ENCODE measurements around the gene MGARP.
"Not testable (repeated sequence)": the region's sequence is repeated elsewhere in the genome, so short reads cannot be mapped to it uniquely, and the experiment has no call there.

The MGARP gene

GRCh38 chr4:139279760-139280620 is at the start of gene MGARP:
Gene MGARP (minus strand): TSS chr4:139280225. CDS start chr4:139280158, 67 bp downstream.
- peak; percentile 31 for DNase-seq

GRCh38 chr4:139329665-139330200 is 49.7 kb upstream of the MGARP start:
- DNase-seq, result no peak

- no peak for DNase-seq
Measured at GRCh38 chr4:139324620-139325019, 44.6 kb upstream of the MGARP start.

- DNase-seq, result not testable (repeated sequence)
Measured at GRCh38 chr4:139322541-139322940, 42.5 kb upstream of the MGARP start.

GRCh38 chr4:139322070-139322469 is 42.0 kb upstream of the MGARP start:
- DNase-seq, result not testable (repeated sequence)

- no peak for DNase-seq
Measured at GRCh38 chr4:139319571-139319970, 39.5 kb upstream of the MGARP start.

- DNase-seq, result no peak
Measured at GRCh38 chr4:139317635-139318034, 37.6 kb upstream of the MGARP start.

- no peak for DNase-seq
Measured at GRCh38 chr4:139316733-139317132, 36.7 kb upstream of the MGARP start.

GRCh38 chr4:139315221-139315675 is 35.2 kb upstream of the MGARP start:
- DNase-seq, result no peak

- DNase-seq, result no peak
Measured at GRCh38 chr4:139314047-139314800, 34.2 kb upstream of the MGARP start.

- not testable (repeated sequence) for DNase-seq
Measured at GRCh38 chr4:139313414-139313813, 33.4 kb upstream of the MGARP start.

GRCh38 chr4:139312552-139313332 is 32.7 kb upstream of the MGARP start:
- no peak for DNase-seq

- no peak for DNase-seq
Measured at GRCh38 chr4:139311909-139312308, 31.9 kb upstream of the MGARP start.

- no peak for DNase-seq
Measured at GRCh38 chr4:139304920-139305319, 24.9 kb upstream of the MGARP start.

- DNase-seq, result peak; percentile 63
Measured at GRCh38 chr4:139301821-139302611, 22.0 kb upstream of the MGARP start, which contains the start of gene NDUFC1. Gene NDUFC1 (minus strand): TSS chr4:139302477. CDS start chr4:139295798, 6,679 bp downstream.

- DNase-seq, result peak; percentile 99
Measured at GRCh38 chr4:139301113-139301820, 21.2 kb upstream of the MGARP start, which contains the start of gene NAA15. Gene NAA15 (plus strand): TSS chr4:139301505. CDS start chr4:139301778, 273 bp downstream.

GRCh38 chr4:139300431-139301112 is 20.5 kb upstream of the MGARP start:
- peak; percentile 26 for DNase-seq

GRCh38 chr4:139299536-139299935 is 19.5 kb upstream of the MGARP start:
- DNase-seq, result no peak

GRCh38 chr4:139297001-139297410 is 17.0 kb upstream of the MGARP start:
- DNase-seq, result no peak

- no peak for DNase-seq
Measured at GRCh38 chr4:139295942-139296299, 15.9 kb upstream of the MGARP start.
